ENCODE results near the gene DSCAM.

DNA sequence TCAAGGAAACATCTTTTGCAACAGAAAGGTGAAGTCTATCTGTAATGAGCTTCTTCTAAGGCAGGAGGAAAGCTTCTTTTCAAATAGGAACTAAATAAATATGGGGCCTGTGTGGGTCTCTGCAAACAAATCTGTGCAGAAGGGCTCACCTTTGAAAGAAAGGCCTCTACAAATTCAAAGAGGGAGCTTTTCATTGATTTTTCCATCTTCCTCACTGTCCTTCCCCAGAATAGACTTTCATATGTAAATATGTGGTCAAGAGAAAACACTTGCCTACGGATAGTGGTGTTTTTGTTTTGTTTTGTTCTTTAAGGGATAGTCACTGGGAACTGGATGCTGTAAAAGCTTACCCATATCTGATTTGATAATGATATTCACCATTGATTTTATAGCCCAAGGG lies 223.4 kb downstream of the DSCAM start:
- TF ChIP-seq CTCF (IDR thresholded peaks at IDR 0.05; ENCODE audit: insufficient read depth, low read length, poor library complexity, severe bottlenecking): no peak
- no peak for TF ChIP-seq EZH2phosphoT487 (conservative IDR thresholded peaks at IDR 0.05; ENCODE audit: low read length)

Data from SU-DHL-6 (cell line).